TTC549 (cell line): Measurements from ENCODE around the gene UNC45A.

Source experiments
- FAIRE-seq: peaks from 2 replicates; lab custom pipeline; 2012; peaks lifted over from hg19 to GRCh38; lab: Jason Lieb, UNC

Gene UNC45A

GRCh38 chr15:90962021-90962420 is 26.9 kb downstream of the UNC45A start:
- FAIRE-seq = no peak

GRCh38 chr15:90966262-90966661 is 31.2 kb downstream of the UNC45A start:
- FAIRE-seq = no peak

- no peak for FAIRE-seq
Observed at GRCh38 chr15:90967206-90967605, 32.1 kb downstream of the UNC45A start.

- FAIRE-seq = no peak
Observed at GRCh38 chr15:90968434-90968833, 33.3 kb downstream of the UNC45A start.

GRCh38 chr15:90970274-90970673 is 35.2 kb downstream of the UNC45A start:
- no peak for FAIRE-seq

GRCh38 chr15:90972133-90972532 is 37.0 kb downstream of the UNC45A start:
- no peak for FAIRE-seq

GRCh38 chr15:90974216-90974615 is 39.1 kb downstream of the UNC45A start:
- FAIRE-seq = no peak

- FAIRE-seq = no peak
Observed at GRCh38 chr15:90979582-90979981, 44.5 kb downstream of the UNC45A start.

- FAIRE-seq = no peak
Observed at GRCh38 chr15:90981681-90982080, 46.6 kb downstream of the UNC45A start.

GRCh38 chr15:90982135-90982534 is 47.0 kb downstream of the UNC45A start:
- no peak for FAIRE-seq

- FAIRE-seq = no peak
Observed at GRCh38 chr15:90986790-90987507, 51.9 kb downstream of the UNC45A start.

- FAIRE-seq = no peak
Observed at GRCh38 chr15:90987561-90988141, 52.6 kb downstream of the UNC45A start.

GRCh38 chr15:90988296-90988695 is 53.2 kb downstream of the UNC45A start:
- FAIRE-seq = no peak

- no peak for FAIRE-seq
Observed at GRCh38 chr15:90989040-90989768, 54.1 kb downstream of the UNC45A start.

- FAIRE-seq = no peak
Observed at GRCh38 chr15:90990446-90990845, 55.4 kb downstream of the UNC45A start.

GRCh38 chr15:90991587-90992285 is 56.7 kb downstream of the UNC45A start:
- FAIRE-seq = no peak

- FAIRE-seq = no peak
Observed at GRCh38 chr15:90994059-90994416, 59.0 kb downstream of the UNC45A start.

- FAIRE-seq = peak; percentile 71
Observed at GRCh38 chr15:90994417-90995311, 59.6 kb downstream of the UNC45A start, which contains the start of gene PRC1. Gene PRC1 (minus strand): TSS chr15:90994535. CDS start chr15:90994417, 118 bp downstream.

GRCh38 chr15:90998737-90999136 is 63.7 kb downstream of the UNC45A start:
- no peak for FAIRE-seq

- FAIRE-seq = no peak
Observed at GRCh38 chr15:91001209-91001608, 66.1 kb downstream of the UNC45A start.
